ENCODE data around the gene ARCN1.
"Not testable (repeated sequence)": the region's sequence is repeated elsewhere in the genome, so short reads cannot be mapped to it uniquely, and the experiment has no call there.

The ARCN1 gene

DNA sequence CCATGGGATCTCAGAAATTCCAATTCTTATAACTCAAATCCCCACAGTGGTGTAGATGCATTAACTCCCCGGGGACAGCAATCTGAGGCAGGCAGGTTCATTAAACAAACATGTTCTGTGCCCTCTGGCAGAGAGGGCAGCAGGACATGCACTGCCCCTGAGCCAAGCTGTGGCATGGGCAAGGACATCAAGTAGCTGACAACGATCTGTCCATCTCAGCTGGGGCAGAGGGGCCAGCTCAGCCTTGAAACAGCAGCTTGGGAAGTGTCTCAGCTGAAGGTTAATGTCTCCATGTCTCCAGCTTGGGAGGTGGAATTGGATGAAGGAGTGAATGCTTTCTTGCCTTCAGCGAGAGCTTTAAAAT lies 27.6 kb upstream of the ARCN1 start:
- no peak for DNase-seq

DNA sequence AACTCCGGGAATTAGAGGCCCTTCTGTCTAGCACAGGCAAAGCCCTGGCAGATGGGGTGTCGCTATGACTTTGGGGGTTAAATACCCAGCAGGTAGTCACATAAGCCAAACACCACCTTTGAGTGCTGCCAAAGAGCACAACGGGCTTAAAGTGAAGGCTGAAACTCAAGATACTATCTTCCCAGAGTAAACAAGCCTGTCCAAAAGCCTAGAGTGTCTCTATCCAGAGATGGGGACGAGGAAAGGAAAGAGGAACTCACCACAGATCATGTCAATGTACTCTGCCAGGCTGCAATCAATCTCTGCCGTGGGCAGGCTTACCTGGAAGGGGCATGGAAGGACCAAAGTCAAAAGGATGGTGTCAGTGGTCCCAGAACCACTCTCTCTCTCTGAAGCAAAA lies 26.7 kb upstream of the ARCN1 start:
- DNase-seq: no peak

- DNase-seq: no peak
These were observed 25.1 kb upstream of the ARCN1 start for GRCh38 chr11:118547132-118547531.

DNA sequence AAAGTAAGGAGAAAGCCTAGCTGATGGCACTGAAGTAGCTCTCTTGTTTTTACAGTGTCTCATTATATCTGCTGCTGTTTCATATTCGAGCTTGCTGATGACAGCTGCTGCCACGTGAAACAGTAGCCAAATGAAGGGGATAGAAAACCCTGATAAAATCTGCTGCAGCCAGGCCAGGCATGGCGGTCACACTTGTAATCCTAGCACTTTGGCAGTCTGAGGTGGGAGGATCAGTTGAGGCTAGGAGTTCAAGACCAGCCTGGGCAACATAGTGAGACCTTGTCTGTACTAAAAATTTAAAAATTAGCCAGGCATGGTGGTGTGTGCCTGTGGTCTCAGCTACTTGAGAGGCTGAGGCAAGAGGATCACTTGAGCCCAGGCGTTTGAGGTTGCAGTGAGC lies 19.9 kb upstream of the ARCN1 start:
- no peak for DNase-seq

- DNase-seq: no peak
These were observed 11.4 kb upstream of the ARCN1 start for GRCh38 chr11:118560806-118561205.

- DNase-seq: no peak
These were observed 7.2 kb upstream of the ARCN1 start for GRCh38 chr11:118565051-118565450.

DNA sequence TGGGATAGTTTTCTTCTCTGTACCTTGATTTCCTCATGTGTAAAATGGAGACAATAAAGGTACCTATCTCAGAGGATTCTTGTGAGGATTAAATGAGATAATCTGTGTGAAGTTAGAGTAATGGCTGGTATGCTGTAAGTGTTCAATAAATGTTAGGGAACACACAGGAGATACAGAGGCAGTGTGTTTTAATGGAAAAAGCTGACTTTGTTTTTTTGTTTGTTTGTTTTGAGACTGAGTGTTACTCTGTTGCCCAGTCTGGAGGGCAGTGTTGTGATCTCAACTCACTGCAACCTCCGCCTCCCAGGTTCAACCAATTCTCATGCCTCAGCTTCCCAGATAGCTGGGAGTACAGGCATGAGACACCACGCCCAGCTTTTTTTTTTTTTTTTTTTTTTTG lies 2.5 kb upstream of the ARCN1 start:
- no peak for DNase-seq

GRCh38 chr11:118570787-118571186 lies 1.4 kb upstream of the ARCN1 start:
- DNase-seq: no peak

- not testable (repeated sequence) for DNase-seq
These were observed 528 bp upstream of the ARCN1 start for GRCh38 chr11:118571701-118572060.

- no peak for DNase-seq
These were observed 857 bp downstream of the ARCN1 start for GRCh38 chr11:118572981-118573550.

- DNase-seq: no peak
These were observed 2.4 kb downstream of the ARCN1 start for GRCh38 chr11:118574636-118575035.

GRCh38 chr11:118577995-118578394 lies 5.8 kb downstream of the ARCN1 start:
- not testable (repeated sequence) for DNase-seq

- peak; percentile 51 for DNase-seq
These were observed 8.8 kb downstream of the ARCN1 start for GRCh38 chr11:118581057-118581456.

DNA sequence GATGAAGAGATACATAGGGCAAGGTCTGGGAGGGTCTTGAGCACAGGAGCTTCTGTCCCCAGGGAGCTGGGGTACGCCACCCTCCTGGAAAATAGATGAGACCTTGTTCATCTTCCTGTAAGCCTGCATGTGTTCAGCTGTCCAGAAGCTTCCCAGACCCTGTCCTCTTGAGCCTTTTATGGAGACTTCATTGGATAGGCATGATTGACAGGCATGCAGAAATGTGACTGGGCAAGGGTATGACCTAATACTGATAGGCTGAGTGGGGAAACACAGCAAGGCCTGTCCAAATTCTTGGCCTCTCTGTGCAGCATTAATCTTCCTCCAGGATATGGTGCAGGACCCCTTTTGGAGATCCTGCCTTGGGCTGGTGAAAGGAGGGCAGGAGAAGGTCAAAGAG lies 15.7 kb downstream of the ARCN1 start:
- no peak for DNase-seq

- no peak for DNase-seq
These were observed 20.6 kb downstream of the ARCN1 start for GRCh38 chr11:118592616-118593367.

- not testable (repeated sequence) for DNase-seq
These were observed 22.8 kb downstream of the ARCN1 start for GRCh38 chr11:118594984-118595383.

GRCh38 chr11:118596224-118597146 lies 24.3 kb downstream of the ARCN1 start:
- DNase-seq: no peak

- DNase-seq: no peak
These were observed 25.3 kb downstream of the ARCN1 start for GRCh38 chr11:118597556-118597955.

DNA sequence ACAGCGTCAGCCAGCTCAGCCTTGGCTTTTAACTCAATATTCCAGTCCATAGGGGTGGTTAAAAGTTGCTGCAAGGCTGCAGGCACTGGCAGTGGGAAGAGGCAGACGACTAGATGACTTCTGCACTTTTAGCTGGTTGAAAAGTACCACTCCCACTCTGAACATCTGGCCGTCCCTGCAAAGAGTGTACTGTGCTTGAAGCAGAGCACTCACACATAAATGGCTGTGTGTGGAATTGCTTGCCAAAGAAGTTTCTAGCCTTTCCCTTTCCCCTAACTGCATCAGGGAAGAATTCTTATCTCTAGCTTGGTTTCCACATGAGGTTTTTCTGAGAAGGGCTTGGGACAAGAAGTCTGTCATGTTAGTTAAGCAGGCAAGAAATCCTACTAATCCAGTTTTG lies 30.1 kb downstream of the ARCN1 start:
- no peak for DNase-seq

DNA sequence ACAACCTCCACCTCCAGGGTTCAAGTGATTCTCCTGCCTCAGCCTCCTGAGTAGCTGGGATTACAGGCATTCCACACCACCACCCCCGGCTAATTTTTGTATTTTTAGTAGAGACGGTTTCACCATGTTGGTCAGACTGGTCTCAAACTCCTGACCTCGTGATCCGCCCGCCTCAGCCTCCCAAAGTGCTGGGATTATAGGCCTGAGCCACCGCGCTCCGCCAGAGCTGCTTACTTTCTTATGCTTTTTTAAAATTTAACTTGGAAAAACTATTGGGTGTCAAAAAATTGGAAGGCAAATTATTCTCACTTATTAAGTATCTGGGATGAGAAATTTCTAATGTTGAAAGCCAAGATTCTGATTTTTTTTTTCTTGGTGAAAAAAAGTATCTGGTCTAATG lies 31.5 kb downstream of the ARCN1 start:
- DNase-seq: not testable (repeated sequence)

DNA sequence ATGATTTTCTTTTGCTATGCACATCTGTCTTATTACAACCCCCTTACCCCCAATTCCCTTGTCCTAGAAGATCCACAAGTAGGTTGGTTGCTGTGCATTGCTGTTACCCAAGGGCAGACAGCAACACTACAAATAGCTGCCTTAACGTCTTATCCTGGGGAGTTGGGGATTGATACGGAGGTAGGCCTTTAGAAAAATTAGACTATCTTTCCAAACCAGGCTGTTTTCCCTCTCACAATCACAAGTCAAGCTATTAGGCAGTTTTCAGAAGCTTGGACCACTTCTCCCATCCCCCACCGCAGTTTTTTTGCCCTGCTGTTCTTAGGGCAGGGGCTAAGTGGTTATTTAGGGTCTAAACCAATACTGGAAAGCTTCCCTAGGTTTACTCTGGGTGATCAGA lies 32.4 kb downstream of the ARCN1 start:
- DNase-seq: no peak

- no peak for DNase-seq
These were observed 33.1 kb downstream of the ARCN1 start for GRCh38 chr11:118605116-118605867.

- DNase-seq: no peak
These were observed 34.1 kb downstream of the ARCN1 start for GRCh38 chr11:118606157-118606843.
